Gastrocnemius medialis (tissue), 4 donors: Measurements from ENCODE around the gene KRTAP2-2.

Experiments
- POLR2A ChIP-seq, 2 donors: fragments of 450-650 bp; IDR thresholded peaks; one replicate each; pipeline ENCODE4 v1.6.1; 2017; ENCODE audit warnings: antibody characterized with exemption in 2 of 2, mild to moderate bottlenecking in 2 of 2, moderate library complexity in 2 of 2
- TF ChIP-seq, protein P1 (sequence below), 5 experiments: fragments of 450-650 bp in 3 of 5; fragments of 200-600 bp in 2 of 5; sonication (generic) in 2 of 5; IDR thresholded peaks in 4 of 5; conservative IDR thresholded peaks in 1 of 5; 1 replicate in 4 of 5; 2 replicates in 1 of 5; pipeline ENCODE4 v1.5.1; 2016 to 2019; ENCODE audit warnings: antibody characterized with exemption in 5 of 5, mild to moderate bottlenecking in 3 of 5, moderate library complexity in 3 of 5

DNA sequence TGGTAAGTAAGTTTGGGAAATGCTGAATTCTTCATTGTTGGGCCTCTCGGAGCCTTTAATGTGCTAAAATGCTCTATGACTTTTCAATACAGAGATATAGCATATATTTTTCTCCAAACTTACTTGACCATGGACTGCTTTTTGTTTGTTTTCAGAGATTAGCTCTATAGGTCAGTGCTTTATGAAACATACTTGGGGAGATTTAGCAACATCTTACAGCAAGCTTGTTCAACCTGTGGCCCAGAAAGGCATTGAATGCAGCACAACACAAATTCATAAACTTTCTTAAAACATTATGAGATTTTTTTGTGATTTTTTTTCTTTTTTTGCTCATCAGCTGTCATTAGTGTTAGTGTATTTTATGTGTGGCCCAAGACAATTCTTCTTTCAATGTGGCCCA, 45.1 kb downstream of the KRTAP2-2 start:
- TF ChIP-seq POLR2A (IDR thresholded peaks at IDR 0.05) = no peak
- TF ChIP-seq, protein P1, sequence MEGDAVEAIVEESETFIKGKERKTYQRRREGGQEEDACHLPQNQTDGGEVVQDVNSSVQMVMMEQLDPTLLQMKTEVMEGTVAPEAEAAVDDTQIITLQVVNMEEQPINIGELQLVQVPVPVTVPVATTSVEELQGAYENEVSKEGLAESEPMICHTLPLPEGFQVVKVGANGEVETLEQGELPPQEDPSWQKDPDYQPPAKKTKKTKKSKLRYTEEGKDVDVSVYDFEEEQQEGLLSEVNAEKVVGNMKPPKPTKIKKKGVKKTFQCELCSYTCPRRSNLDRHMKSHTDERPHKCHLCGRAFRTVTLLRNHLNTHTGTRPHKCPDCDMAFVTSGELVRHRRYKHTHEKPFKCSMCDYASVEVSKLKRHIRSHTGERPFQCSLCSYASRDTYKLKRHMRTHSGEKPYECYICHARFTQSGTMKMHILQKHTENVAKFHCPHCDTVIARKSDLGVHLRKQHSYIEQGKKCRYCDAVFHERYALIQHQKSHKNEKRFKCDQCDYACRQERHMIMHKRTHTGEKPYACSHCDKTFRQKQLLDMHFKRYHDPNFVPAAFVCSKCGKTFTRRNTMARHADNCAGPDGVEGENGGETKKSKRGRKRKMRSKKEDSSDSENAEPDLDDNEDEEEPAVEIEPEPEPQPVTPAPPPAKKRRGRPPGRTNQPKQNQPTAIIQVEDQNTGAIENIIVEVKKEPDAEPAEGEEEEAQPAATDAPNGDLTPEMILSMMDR (IDR thresholded peaks at IDR 0.05 in 4 of 5, conservative IDR thresholded peaks at IDR 0.05 in 1 of 5) = no peak
